Middle frontal gyrus (tissue), 1 donor: ENCODE results near the gene TRAF6.
"Not testable (repeated sequence)": the region's sequence is repeated elsewhere in the genome, so short reads cannot be mapped to it uniquely, and the experiment has no call there.

Source experiments
- DNase-seq: peaks from one replicate; pipeline ENCODE4 v3.0.0-alpha.2; 2015; ENCODE audit warnings: low spot score; ENCODE audit errors: extremely low spot score

TRAF6 gene, protein sequence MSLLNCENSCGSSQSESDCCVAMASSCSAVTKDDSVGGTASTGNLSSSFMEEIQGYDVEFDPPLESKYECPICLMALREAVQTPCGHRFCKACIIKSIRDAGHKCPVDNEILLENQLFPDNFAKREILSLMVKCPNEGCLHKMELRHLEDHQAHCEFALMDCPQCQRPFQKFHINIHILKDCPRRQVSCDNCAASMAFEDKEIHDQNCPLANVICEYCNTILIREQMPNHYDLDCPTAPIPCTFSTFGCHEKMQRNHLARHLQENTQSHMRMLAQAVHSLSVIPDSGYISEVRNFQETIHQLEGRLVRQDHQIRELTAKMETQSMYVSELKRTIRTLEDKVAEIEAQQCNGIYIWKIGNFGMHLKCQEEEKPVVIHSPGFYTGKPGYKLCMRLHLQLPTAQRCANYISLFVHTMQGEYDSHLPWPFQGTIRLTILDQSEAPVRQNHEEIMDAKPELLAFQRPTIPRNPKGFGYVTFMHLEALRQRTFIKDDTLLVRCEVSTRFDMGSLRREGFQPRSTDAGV

DNA sequence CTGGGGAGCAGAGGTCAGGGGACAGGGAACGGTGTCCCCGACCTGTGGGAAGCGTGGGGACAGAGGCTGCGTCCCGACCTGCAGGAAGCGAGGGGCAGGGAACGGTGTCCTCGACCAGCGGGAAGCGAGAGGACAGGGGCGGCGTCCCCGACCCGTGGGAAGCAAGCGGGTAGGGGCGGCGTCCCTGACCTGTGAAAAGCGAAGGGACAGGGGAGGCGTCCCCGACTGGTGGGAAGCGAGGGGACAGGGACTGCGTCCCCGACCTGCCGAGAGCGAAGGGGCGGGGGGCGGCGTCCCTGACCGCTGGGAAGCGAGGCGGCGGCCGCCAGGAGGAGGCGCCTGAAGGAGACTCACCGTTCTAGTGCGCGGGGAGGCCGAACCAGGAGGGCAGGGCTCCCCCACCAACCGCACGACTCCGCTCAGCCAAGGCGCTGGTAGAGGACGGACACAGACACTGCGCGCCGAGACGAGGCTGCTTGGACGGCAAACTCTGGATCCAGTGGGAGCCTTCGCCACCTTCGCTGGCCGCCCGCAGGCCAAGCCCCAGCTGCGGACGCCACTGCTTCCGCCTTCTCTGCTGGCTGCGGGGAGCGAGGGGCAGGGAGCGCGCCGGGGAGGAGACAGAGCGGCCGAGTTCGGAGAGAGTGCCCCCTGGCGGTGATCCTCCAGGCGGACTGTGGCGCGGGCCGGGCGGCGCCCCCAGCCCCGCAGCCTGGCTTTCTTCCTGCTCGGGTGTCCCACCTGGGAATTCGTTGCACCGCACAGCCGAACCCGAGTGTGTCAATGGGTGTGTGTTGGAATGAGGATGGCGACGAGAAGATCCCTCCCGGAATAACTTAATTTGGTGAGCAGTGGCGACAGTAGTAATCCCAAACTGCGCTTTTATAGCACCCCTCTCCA is at the start of gene TRAF6:
Gene TRAF6 (minus strand): TSS at position 579 of the 900 bp plus-strand sequence. CDS start 8,757 bp downstream, outside the sequence.
- DNase-seq: peak; percentile 72

DNA sequence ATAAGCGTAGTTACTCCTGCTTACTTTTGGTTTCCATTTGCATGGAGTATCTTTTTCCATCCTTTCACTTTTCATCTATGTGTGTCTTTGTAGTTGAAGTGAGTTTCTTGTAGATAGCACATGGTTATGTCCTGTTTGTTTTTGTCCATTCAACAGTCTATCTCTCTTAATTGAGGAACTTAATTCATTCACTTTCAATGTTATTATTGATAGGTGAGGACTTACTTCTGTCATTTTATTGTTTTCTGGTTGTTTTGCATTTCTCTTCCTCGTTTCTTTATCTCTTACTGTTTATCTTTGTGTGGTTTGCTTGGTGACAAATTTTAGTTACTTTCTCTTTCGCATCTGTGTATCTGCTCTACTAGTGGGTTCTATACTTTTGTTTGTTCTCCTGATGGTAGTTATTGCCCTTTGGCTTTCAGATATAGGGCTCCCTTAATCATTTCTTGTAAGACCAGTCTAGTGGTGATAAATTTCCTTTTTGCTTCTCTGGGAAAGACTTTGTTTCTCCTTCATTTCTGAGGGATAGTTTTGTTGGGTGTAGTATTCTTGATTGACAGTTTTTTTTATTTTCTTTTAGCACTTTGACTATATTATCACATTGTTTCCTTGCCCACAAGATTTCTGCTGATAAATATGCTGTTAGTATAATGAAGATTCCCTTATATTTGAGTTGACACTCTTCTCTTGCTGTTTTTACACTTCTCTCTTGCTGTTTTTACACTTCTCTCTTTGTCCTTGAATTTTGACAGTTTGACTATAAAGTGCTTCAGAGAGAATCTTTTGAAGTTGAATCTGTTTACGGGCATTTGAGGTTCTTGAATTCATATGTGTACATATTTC is 48.7 kb upstream of the TRAF6 start:
- no peak for DNase-seq

DNA sequence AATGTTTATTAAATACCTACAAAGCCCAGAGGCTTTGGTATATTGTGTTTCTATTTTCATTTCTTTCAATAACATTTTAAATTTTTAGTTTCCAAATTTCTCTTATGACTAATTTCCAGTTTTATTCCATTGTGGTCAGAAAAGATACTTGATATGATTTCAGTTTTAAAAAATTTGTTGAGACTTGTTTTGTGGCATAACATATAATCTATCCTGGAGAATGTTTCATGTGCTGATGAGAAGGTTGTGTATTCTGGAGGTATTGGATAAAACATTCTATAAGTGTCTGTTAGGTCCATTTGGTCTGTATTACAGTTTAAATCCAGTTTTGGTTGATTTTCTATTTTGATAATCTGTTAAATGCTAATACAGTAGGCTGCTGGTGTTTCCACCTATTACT is 47.9 kb upstream of the TRAF6 start:
- DNase-seq: no peak

DNA sequence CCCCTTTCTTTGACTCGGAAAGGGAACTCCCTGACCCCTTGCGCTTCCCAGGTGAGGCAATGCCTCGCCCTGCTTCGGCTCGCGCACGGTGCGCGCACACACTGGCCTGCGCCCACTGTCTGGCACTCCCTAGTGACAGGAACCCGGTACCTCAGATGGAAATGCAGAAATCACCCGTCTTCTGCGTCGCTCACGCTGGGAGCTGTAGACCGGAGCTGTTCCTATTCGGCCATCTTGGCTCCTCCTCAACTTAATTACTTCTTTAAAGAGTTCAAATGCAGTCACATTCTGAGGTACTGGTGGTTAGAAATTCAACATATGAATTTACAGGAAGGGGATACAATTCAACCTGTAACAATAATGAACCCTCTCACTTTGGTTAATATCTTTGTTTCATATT is 47.3 kb upstream of the TRAF6 start:
- DNase-seq: not testable (repeated sequence)

DNA sequence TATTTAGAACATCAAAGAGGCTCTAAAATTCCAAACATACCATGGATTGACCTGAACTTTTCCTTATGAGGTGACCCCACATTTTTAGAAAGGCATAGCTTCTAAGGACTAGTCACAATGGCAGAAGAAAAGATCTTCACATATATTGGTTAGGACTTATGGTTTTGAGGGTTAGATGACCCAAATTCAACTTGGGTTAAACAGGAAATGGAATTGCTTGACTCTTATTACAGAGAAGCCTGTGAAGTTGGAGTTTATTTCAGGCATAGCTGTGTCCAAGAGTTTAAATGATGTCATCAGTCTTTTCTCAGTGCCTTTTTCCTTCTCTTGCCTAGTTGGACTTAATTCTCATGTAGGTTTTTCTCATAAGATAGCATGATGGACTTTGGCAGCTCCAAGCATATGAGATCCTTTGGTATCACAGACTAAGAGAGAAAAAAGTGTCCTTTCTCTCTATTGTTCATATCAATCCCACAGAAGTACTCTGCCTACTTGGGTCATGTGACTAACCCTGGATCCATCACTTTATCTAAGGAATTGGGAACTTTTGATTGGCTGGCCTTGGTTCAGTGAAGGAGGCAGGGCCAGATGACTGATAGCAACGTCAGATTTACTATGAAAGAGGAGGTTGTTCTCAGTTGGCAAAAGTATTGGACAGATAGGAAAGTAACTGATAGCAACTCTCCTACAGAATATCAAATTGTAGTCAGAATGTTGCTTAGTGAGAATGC is 40.5 kb upstream of the TRAF6 start:
- no peak for DNase-seq

DNA sequence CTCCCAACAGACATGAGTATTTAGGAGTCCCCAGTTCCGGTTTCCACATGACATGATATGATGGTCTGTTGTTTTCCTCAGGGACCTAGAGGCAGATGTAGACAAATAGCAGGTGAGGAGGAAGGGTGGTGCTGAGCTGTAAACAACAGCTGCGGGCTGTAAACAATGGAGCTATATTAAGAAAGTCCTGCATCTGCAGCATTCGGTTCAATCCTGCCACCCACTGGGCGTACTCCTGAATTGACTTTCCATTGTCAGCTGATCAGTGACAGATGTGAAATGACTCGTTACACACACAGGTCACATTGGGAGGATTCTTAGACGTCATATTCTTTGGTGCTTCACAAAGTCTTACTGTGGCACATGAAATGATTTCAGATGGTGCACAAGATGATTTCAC is 30.9 kb upstream of the TRAF6 start:
- DNase-seq: no peak

DNA sequence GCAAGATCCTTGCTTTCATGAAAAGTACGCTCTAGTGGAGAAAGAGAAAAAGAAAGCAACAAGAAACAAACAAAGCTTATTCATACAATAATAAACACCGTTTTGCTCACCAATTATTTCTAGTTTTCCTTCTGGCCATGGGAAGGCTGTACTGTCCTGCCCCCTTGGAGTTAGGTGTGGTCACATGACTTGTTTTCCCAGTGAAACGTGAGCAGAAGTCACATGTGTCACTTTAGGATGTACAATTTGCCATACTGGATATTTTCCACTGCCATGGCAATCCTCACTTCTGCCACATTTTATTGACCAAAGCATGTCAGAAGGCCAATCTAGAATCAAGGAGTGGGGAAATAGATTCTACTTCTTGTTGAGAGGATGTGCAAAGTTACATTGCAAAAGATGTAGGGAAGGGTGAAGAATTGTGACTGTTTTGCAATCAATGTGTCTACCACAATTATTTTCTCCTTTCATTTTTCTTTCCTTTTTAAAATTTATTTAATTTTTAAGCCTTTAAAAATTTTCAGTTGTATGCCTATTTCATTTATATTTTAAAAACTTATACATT is 24.3 kb upstream of the TRAF6 start:
- no peak for DNase-seq

DNA sequence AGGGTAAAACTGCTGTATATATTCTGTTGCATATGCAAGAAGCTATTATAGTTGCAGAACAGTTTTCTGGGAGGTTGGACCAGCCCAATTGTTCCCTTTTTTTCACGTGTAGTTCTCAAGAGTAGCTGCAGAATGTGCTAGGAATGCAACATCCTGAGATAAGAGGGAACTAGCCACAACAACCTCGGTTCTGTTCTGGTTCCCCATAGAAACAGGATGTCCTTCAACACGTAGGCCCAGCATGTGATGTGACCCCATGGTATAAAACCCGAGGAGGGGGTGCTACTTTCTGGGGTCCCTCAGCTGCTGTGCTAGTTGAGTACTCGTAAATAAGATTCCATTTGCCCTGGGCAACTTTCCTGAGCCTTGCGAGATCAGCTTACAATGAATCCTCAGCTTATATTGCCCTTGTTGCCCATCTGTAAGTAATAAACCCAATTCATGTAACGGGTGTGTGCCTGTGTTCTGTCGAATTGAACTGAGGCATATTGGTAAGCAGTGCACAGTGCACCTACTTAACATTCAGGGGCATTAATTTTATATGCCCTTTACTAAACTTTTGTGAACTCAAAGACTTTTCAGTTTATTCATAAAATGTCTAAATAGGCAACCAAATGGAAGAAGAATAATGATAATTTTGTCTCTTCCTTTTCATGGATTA is 23.0 kb upstream of the TRAF6 start:
- DNase-seq: no peak

DNA sequence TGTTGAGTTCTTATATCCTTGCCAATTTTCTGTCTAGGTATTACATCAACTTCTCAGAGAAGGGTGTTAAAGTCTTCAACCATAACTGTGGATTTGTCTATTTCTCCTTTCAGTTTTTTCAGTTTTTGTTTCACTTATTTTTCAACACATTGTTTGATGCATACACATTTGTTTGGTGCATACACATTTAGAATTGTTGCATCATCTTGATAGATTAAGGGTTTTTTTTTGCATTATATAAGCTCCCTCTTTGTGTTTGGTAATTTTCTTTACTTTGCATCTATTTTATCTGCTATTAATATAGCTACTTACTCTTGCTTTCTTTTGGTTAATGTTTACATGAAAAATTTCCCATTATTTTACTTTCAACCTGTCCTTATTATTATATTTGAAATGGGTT is 20.8 kb upstream of the TRAF6 start:
- no peak for DNase-seq

DNA sequence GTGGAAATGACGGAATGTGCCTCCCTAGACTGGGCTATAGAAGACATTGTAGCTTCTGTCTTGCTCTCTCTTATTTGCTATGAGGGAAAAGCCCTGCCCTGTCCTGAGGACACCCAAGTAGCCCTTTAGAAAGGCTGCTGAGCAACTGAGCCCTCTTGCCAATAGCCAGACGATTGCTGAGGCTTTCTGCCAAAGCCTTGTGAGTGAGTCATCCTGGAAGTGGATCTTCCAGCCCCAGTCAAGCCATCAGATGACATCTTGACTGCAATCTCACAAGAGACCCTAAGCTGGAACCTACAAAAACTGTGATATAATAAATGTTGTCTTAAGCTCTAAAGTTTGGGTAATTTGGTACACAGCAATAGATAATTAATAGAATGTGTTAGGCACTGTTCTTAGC is 3.9 kb upstream of the TRAF6 start:
- no peak for DNase-seq

DNA sequence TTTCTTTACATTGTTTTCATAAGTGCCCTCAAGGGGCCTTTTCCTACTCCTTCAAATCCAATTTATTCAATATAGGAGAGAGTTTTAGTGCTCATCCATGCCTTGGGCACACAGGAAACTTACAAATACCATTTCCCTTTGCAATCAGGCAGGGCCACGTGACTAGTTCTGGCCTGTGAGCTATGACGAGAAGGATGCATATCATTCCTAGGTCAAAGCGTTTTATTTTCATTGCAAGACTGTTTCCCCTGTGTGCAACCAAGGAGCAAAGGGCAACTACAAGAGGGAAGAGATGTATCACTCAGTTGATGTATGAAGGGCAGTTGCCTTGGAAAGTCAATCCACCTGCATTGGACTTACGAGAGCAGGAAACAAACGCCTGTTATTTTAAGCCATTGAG is 1.9 kb upstream of the TRAF6 start:
- no peak for DNase-seq

DNA sequence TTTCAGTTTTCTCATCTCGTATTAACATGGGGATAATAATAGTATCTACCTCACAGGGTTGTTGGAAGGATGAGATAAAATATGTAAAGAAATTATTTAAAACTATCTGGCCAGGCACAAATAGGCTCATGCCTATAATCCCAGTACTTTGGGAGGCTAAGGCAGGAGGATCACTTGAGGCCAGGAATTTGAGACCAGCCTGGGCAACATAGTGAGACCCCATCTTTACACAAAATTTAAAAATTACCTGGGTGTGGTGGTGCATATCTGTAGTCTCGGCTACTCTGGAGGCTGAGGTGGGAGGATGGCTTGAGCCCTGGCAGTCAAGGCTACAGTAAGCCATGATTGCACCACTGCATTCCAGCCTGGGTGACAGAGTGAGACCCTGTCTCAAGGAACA is 990 bp upstream of the TRAF6 start:
- not testable (repeated sequence) for DNase-seq

DNA sequence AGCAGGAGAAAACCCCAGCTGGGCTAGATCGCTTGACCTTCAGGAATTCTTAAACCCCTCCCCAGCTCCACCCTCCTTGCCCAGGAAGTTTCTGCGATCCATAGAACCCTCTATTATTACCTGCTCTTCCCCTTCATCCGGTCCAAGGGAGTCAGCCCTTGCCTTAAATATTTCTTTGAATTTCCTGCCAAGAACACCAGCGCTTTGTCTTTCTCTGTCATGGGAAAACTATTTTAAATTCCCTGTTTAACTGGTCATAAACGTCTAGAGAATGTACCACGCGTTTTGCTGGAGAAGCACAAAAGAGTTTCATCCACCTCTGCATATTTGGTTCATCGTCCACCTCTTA is 496 bp upstream of the TRAF6 start:
- DNase-seq: no peak

DNA sequence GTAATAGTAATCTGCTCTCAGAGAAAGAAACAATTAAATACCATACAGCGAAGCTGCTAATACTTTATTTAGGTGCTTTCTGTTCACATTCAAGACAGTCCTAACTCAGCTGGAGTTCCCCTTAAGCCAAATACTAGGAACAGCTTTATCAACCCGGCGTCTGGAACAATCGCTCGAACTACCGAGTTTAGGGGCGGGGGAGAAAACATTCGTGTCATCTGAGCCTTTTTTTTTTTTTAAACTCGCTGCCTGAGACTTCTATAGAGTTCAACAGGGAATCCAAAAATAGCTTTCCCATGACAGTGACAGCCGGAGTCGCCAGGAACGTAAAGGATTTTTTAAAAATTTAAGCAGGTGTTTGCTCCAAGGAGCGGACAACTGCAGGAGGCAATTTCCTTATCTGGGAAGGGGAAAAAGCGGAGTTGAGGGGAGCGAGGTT is 852 bp downstream of the TRAF6 start:
- no peak for DNase-seq

DNA sequence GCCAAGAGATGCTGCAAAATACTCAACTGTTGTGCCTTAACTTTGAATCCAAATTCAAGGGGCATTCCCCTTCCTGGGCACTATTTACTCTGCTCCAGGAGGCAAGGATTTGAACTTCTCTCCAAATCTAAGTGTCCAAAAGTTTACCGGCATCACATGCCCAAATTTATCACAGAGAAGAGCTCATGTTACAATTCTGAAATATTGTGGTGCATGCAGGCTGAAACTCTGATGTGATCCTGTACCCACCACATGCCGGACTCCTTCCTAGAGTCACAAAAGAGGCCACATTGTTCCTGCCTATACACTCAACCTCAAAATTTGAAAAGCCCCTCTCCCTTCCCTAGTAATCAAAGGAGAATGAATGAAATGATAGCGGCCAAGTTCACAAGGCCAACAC is 1.3 kb downstream of the TRAF6 start:
- DNase-seq: no peak

DNA sequence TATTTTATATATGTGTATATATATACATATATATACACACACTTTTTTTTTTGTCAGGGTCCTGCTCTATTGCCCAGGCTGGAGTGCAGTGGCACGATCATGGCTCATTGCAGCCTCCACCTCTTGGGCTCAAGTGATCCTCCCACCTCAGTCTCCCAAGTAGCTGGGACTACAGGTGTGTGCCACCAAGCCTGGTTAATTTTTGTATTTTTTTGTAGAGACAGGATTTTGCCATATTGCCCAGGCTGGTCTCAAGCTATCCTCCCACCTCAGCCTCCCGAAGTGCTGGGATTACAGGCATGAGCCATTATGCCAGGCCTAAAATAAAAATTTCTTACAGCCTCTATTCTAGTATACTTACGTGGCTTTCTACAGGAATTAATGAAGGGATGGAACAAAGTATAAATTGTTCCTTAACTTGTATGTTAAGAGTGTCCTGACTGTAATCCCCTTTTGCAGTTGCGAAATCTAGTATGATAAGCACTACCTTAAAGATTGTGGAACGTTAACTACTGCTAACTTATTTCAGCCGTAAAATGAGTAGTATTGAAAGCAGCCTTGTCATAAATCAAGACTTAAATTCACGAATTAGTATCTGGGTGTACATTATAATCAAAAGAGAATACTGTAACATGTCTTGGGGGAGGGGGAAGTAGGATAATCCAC is 2.1 kb downstream of the TRAF6 start:
- no peak for DNase-seq

DNA sequence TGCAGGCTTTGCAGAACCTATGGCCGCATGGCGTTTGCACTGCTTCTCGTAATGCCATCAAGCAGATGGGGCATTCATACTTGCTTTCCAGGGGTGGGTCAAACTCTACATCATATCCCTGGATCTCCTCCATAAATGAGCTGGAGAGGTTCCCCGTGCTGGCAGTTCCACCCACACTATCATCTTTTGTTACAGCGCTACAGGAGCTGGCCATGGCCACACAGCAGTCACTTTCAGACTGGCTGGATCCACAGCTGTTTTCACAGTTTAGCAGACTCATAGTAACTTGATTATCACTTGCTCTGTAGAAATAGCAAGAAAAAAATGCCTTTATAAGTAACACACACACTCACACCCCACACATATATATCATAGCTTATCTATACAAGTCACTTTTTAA is 8.8 kb downstream of the TRAF6 start:
- DNase-seq: no peak

DNA sequence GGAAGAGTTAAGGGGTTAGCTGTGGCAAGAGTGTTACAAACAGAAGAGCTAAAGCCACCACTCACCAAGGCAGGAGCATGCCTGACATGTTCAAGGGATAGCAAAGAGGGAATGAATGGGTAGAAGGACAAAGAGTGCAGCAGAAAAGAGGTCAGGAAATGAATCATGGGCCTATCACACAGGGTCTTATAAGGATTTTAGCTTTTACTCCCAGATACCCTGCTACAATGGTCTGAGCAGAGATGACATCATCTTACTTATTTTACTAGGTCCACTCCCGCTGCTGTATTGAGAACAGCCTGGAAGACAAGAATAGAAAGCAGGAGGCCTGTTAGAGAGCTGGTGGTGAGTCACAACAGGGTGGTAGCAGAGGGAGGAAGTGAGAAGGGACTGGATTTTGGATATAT is 9.8 kb downstream of the TRAF6 start:
- DNase-seq: peak; percentile 43

DNA sequence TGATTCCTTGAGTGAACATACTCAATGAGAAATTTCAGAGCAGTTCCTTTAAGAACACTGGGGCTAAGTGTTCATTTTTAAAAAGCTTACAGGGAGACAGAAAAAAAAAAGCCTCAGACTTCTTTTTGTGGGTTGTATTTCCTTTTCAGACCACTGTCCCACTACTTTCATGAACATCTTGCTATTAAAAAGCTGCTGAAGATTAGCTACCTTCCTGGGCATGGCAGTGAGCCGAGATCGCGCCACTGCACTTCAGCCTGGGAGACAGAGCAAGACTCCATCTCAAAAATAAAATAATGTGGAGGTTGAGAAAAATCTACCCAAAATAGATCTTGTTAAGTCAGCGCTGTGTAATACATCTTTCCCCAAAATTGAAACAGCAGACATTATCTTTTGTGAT is 10.8 kb downstream of the TRAF6 start:
- no peak for DNase-seq
